GM19467 (cell line): ENCODE data around the gene YAP1.

ENCODE experiments used
- ATAC-seq: cut with Tn5 transposase; IDR thresholded peaks from one replicate; pipeline ENCODE4 v1.9.1; 2021; ENCODE audit warnings: mild to moderate bottlenecking, moderate library complexity; ENCODE audit not compliant: unreplicated experiment

The YAP1 gene

GRCh38 chr11:102116453-102117205, 6.4 kb downstream of the YAP1 start:
- ATAC-seq = no peak

DNA sequence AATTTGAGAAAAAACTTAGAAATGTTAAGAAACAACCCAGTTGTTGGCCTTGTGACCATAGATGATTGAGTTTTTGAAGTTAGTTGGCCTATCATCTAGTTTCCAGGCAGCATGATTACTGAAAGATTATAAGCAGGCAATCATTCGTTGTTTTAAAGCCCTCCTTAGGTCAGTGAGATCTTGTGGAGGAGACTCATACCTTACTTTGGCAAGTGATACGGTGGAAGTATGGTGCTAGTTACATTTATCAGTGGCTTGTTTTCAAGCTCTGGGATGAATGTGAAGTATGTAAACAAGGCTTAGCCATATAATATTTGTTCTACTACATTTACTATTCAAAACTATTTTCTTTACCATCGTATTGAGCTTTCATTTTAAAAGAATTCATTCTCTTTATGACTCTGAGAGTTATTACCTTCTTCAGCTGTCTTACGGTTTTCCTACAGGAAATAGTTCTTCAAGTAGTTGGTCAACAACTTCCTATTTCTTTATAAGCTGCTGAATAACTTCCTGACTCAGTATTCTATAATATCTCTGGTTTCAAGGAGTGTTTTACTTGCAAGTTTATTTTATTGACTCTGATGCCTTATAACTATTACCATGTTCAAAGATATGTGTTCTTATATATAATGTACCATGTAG, 7.3 kb downstream of the YAP1 start:
- no peak for ATAC-seq

- ATAC-seq = no peak
Observed at GRCh38 chr11:102118937-102119336, 8.7 kb downstream of the YAP1 start.

DNA sequence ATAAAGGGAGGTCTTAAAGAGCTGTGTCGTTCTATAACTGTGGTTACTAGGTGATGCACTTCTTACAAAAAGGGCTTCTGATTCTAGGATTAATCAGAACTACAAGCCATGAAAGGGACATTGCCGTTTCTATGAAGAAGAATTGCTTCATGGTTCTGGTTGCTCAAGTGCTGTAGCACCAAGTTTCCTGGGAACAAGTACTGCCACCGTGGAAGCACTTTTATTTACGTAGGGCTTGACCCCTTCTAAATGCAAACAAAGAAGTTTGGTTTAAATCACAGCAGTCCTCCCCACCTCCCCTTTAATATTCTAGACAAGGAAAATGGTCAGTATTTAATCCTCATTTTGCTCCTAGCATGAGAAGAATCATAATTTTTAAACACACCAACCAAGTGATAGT, 9.8 kb downstream of the YAP1 start:
- ATAC-seq = no peak

- ATAC-seq = no peak
Observed at GRCh38 chr11:102120437-102120973, 10.3 kb downstream of the YAP1 start.

DNA sequence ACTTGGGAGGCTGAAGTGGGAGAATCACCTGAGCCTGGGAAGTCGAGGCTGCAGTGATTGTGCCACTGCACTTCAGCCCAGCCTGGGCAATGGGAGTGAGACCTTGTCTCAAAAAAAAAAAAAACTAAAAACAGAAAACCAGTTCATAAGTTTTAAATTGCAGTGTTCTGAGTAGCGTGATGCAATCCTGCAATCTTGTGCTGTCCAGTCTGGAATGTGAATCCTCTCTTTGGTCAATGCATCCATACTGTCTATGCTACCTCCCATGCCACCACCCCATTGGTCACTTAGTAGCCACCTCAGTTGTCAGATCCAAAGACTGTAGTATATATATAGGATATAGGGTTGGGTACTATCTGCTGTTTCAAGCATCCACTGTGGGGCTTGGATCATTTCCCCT, 11.1 kb downstream of the YAP1 start:
- ATAC-seq = no peak

- no peak for ATAC-seq
Observed at GRCh38 chr11:102134597-102134996, 24.4 kb downstream of the YAP1 start.

DNA sequence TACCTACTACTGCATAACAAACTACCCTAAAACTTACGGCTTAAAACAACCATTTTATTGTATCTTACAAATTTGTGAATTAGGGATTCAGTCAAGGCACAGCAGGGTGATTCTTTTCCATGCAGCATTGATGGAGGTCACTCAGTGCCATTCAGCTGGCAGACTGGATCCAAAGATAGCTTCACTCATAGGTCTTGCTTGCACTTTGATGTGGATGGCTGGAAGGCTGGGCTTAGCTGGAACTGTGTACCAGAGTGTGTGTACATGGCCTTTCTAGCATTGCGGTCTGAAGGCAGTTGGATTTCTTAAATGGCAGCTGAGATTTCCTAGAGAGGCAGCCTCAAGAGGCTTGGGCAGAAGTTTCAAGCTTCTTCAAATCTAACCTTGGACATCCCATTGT, 25.0 kb downstream of the YAP1 start:
- ATAC-seq = no peak

DNA sequence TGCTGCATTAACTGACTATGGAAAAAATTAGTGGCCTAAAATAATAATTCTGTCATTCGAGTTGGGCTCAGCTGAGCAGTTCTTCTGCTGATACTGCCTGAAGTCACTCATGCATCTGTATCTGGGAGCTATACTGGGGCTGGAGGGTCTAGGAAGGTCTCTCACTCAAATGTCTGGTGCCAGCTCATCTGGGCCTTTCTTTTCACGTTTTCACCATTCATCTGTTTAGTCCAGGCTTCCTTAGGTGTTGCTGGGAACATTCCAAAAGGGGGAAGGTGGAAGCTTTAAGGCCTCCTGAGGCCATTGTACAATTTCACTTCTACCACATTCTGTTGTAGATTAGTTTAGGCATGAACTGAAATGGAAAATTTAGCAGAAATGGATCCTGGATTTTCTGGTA, 28.0 kb downstream of the YAP1 start:
- ATAC-seq = no peak

DNA sequence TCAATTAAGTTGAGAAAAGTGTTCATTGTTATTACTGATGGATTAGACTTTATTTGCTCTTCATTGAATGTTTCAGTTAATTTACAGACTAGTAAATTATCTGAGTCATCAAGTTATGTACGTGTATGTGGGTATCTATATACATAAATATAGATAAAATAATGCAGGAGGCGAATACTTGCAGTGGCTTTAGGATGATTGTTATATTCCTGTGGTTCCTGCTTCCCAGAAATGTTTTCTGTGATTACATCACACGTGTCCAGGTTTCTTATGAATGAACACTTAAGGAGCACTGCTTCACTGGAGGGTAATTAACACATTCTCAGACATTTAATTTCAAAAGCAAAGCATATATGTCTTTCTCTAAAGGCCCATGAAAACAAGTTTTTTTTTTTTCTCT, 28.4 kb downstream of the YAP1 start:
- no peak for ATAC-seq

DNA sequence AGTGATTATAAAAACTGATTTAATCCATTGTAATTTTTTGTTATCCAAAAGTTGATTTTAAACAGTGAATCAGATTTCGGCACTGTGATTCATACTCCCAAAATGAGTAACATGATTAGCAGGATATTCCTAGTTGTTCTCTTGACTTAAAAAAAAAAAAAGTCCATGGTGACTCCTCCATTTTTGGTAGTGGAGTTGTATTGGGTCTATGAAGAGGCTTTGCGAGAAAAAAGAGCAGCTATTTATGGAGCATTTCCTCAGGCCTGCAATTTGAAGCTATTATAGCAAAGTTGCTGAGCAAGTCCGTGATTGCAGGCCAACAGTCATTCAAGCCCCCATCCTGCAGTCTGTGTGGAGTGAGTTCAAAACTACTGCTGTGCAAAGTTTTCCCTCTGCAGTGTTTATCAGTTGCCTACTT, 28.8 kb downstream of the YAP1 start:
- ATAC-seq = no peak

DNA sequence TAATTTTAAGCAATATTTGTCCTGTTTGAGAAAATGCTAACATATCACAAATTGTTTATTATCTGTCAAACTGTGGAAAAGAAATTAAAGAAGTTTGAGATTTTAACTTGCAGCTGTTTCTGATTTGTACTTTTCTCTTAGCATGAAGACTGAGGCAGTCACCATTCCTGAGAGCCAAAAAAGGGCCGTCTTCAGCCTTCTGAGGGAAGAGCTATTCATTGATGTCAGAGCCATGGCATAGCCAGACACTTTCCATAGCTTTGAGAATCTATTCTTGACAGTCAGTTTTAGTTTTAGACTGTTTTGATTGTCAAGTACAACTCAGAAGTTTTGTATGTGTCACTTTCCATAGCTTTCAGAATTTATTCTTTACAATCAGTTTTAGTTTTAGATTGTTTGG, 32.1 kb downstream of the YAP1 start:
- no peak for ATAC-seq

DNA sequence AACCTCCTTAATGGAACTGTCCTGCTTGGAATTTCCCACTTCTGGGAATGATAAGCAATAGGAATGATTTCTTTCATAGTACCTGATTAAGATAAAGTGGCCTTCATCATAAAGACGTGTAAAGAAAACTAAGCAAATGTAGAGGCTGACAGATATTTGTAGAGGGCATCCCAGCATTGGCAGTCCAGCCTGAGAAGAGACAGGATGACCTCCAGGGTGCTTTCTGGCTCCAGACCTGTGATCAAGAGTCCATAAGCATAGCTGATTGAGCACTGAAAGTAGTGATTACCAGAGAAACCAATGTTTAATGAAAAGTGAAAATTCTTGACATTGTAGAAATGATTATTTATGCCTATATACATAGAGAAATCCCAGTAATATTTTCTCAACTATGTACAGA, 33.6 kb downstream of the YAP1 start:
- no peak for ATAC-seq

- ATAC-seq = no peak
Observed at GRCh38 chr11:102144357-102145355, 34.4 kb downstream of the YAP1 start.

GRCh38 chr11:102147015-102147414, 36.8 kb downstream of the YAP1 start:
- no peak for ATAC-seq

- no peak for ATAC-seq
Observed at GRCh38 chr11:102147632-102148031, 37.4 kb downstream of the YAP1 start.

GRCh38 chr11:102148059-102148458, 37.8 kb downstream of the YAP1 start:
- ATAC-seq = no peak

DNA sequence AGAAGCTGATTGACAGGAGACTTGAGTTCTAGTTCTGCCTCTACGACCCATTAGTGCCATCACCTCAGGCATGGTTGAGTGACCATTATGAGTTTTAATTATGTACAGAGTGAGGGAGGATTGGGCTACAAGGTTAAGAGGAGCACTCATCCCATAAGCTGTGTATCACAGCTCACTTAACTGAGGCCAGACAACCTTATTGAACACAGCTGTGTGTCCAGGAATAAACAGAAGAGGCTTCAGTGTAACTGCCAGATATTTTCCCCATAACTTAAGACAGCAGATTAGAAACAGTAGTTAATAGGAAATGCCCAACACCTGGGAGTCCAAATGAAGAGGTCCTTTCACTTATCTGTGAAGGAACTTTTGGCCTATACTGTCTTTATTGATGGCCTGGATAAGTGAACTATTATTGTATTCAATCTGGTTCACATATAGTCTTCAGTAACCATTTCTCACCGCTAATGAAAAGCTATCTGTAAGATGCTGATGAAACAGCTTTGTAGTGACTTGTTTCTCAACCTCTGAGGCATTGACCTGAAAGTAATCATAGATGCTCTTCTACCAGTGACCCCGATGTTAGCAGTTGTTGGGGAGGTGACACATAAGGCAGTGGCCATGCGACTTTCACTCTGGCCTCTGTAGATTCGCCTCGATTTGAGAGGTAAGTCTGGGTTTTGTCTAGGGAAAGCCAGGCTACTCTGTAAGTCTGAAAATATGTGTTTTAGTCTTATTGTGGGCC, 41.7 kb downstream of the YAP1 start:
- no peak for ATAC-seq

GRCh38 chr11:102153082-102153481, 42.8 kb downstream of the YAP1 start:
- ATAC-seq = no peak

- no peak for ATAC-seq
Observed at GRCh38 chr11:102154806-102155205, 44.6 kb downstream of the YAP1 start.

DNA sequence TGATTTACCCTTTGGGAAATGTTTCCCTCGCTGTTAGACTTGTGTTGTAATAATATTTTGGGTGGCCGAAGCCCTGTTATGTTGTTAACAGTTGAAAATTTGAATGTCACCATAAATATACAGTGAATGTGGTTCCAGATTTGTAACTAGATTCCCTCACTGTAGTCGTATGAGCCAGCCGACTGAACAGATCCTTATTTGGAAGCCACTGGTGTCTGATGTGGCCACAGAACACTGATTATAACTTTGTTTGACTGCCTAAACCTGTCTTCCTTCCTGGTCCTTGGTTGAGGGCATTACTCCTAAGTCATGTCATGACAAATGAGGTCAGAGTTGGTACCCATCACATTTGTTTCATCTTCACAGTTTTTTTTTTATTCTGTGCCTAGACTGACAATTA, 45.4 kb downstream of the YAP1 start:
- no peak for ATAC-seq
